ENCODE data around the gene TMEM270. TPM values are rescaled to one million over a fixed set of nuclear protein-coding genes. Genes with fewer than 3 reads are reported as not detected.

TMEM270 gene
- total RNA-seq, 1 donor from 2014 or later, result not detected

GRCh38 chr7:73895626-73896025 is 34.7 kb downstream of the TMEM270 start:
- ATAC-seq (no peak), DNase-seq (no peak)
- intact Hi-C loops (cut with DNase I), result no loop called here
- Histone ChIP-seq H3K27ac (peak overlapping the region; percentile 68), H3K9me3 (no peaks in the 10 kb centered on the region), H3K27me3 (no peaks in the 10 kb centered on the region), H3K4me3 (no peak overlapping the region), H3K36me3 (no peaks in the 10 kb centered on the region), H3K4me1 (peaks cover 15% of the 10 kb centered on the region)
- TF ChIP-seq, protein P1, sequence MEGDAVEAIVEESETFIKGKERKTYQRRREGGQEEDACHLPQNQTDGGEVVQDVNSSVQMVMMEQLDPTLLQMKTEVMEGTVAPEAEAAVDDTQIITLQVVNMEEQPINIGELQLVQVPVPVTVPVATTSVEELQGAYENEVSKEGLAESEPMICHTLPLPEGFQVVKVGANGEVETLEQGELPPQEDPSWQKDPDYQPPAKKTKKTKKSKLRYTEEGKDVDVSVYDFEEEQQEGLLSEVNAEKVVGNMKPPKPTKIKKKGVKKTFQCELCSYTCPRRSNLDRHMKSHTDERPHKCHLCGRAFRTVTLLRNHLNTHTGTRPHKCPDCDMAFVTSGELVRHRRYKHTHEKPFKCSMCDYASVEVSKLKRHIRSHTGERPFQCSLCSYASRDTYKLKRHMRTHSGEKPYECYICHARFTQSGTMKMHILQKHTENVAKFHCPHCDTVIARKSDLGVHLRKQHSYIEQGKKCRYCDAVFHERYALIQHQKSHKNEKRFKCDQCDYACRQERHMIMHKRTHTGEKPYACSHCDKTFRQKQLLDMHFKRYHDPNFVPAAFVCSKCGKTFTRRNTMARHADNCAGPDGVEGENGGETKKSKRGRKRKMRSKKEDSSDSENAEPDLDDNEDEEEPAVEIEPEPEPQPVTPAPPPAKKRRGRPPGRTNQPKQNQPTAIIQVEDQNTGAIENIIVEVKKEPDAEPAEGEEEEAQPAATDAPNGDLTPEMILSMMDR (IDR thresholded peaks at IDR 0.05), result no peak

GRCh38 chr7:73896454-73896853 is 35.5 kb downstream of the TMEM270 start:
- ATAC-seq, result no peak
- Histone ChIP-seq H3K36me3 (no peaks in the 10 kb centered on the region), H3K9me3 (no peaks in the 10 kb centered on the region), H3K27me3 (no peaks in the 10 kb centered on the region), H3K27ac (peak overlapping the region; percentile 24), H3K4me3 (no peak overlapping the region), H3K4me1 (peaks cover 15% of the 10 kb centered on the region)
- TF ChIP-seq, protein P1 (IDR thresholded peaks at IDR 0.05), result no peak
- DNase-seq, result no peak
- intact Hi-C loops (cut with DNase I), result no loop called here

- H3K9me3 ChIP-seq, result no peaks in the 10 kb centered on the region
- H3K4me1 ChIP-seq, result peaks cover 6% of the 10 kb centered on the region
- intact Hi-C loops (cut with DNase I), result no loop called here
- no peaks in the 10 kb centered on the region for H3K36me3 ChIP-seq
- H3K27me3 ChIP-seq, result no peaks in the 10 kb centered on the region
- TF ChIP-seq, protein P1 (IDR thresholded peaks at IDR 0.05), result no peak
- DNase-seq (no peak), ATAC-seq (peak; percentile 3)
- no peak overlapping the region for H3K4me3 ChIP-seq
- H3K27ac ChIP-seq, result peak overlapping the region; percentile 2
Measured at GRCh38 chr7:73899731-73900142, 38.8 kb downstream of the TMEM270 start.

DNA sequence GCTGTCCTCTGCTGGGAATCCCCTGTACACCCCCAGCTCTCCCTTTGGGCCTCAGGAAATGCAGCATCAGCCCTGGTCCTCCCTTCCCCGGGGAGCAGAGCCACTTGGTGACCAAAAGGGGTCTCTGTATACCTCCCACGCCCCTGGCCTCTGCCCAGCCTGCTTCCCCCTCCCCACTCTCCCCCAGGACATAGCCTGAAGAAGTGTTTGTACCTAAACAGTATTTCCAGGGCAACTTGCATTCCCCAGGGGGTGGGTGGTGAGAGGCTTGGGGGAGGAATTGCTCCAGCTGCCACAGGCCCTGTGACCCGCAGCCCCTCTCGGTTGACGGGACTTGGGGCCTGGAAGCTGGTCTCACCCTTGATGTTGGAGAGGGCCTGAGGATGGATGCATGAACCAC is 39.3 kb downstream of the TMEM270 start:
- Histone ChIP-seq H3K27me3 (no peaks in the 10 kb centered on the region), H3K27ac (peak overlapping the region; percentile 2), H3K4me1 (peaks cover 6% of the 10 kb centered on the region), H3K4me3 (no peak overlapping the region), H3K36me3 (no peaks in the 10 kb centered on the region), H3K9me3 (no peaks in the 10 kb centered on the region)
- TF ChIP-seq, protein P1 (IDR thresholded peaks at IDR 0.05), result no peak
- DNase-seq (no peak), ATAC-seq (no peak)
- intact Hi-C loops (cut with DNase I), result no loop called here

- H3K27me3 ChIP-seq, result no peaks in the 10 kb centered on the region
- ATAC-seq (no peak), DNase-seq (no peak)
- no peaks in the 10 kb centered on the region for H3K9me3 ChIP-seq
- intact Hi-C loops (cut with DNase I), result no loop called here
- no peak overlapping the region for H3K4me3 ChIP-seq
- TF ChIP-seq, protein P1 (IDR thresholded peaks at IDR 0.05), result no peak
- no peak overlapping the region for H3K27ac ChIP-seq
- no peaks in the 10 kb centered on the region for H3K36me3 ChIP-seq
- H3K4me1 ChIP-seq, result peaks cover 6% of the 10 kb centered on the region
Measured at GRCh38 chr7:73901231-73901822, 40.4 kb downstream of the TMEM270 start.
